ENCODE results near the gene ZNF415.

- TF ChIP-seq CTCF (IDR thresholded peaks at IDR 0.05) (no peak), EP300 (IDR thresholded peaks at IDR 0.05) (no peak), POLR2A (IDR thresholded peaks at IDR 0.05) (no peak), POLR2AphosphoS5 (IDR thresholded peaks at IDR 0.05) (no peak)
Observed at GRCh38 chr19:53085496-53085895, 47.2 kb downstream of the ZNF415 start.
